ENCODE data around the gene PUS10. TPM values are rescaled to one million over a fixed set of nuclear protein-coding genes. Genes with fewer than 3 reads are reported as not detected.

PUS10 gene, protein sequence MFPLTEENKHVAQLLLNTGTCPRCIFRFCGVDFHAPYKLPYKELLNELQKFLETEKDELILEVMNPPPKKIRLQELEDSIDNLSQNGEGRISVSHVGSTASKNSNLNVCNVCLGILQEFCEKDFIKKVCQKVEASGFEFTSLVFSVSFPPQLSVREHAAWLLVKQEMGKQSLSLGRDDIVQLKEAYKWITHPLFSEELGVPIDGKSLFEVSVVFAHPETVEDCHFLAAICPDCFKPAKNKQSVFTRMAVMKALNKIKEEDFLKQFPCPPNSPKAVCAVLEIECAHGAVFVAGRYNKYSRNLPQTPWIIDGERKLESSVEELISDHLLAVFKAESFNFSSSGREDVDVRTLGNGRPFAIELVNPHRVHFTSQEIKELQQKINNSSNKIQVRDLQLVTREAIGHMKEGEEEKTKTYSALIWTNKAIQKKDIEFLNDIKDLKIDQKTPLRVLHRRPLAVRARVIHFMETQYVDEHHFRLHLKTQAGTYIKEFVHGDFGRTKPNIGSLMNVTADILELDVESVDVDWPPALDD
- total RNA-seq (2022) (10.0 and 12.1 TPM in 2 replicates), Bru-seq, nascent RNA (percentile 65 among the genes with signal in this experiment), BruChase-seq, experiment 1, labeled RNA remaining after a 2-hour chase (percentile 75 among the genes with signal in this experiment), BruChase-seq, experiment 2, labeled RNA remaining after a 6-hour chase (percentile 64 among the genes with signal in this experiment)
- long read RNA-seq, transcript PUS10-201 (18 exons, 2,278 nt): major isoform, 6 of 15 reads
- long read RNA-seq, partial matches to known transcripts: 0 of 15 reads
- long read RNA-seq, other reads (novel, unspliced or antisense): 9 of 15 reads

DNA sequence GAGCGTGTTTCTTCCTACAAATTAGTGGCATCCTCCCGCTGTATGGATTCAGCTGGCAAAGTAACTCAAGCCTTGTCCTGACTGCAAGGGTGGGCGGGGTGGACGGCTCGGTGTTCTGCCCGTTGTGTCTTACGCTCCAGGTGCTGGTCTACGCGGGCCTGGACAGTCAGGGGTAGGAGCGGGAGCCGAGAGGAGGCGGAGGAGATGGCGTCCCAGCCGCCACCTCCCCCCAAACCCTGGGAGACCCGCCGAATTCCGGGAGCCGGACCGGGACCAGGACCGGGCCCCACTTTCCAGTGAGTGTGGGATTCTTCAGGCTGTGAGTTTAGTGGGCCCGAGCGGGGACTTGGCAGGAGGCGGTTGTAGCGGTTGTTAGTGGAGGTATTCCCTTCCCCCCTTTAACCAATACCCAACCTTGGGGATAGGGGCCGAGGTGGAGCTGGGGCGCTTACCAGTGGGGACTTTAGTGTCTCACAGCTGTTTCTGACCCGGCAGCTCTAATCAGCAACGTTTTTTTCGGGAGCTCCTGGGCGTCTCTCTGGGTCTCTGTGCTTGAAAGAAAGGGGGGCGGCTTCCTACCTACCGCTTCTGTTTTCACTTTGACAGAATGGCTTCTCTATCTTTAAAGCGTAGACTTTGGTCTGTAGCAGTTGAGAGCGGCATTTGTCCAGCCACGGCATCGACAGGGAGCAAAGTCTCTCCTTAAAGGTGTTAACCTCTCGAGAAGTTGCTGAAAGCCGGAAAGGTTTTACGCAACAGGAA lies at the start of gene PUS10, which contains the start of gene PEX13:
Gene PUS10, minus strand, starts transcription at position 700 of the 762 bp plus-strand sequence. CDS start 6,365 bp downstream, outside the sequence.
Gene PEX13, plus strand, starts transcription at position 165 of the 762 bp plus-strand sequence. Its CDS starts 40 bp downstream, at position 205.
- peaks cover 2% of the 10 kb centered on the region for H3K36me3 ChIP-seq (ENCODE audit: control insufficient read depth, insufficient read depth, low read length)
- TF ChIP-seq CTCF (IDR thresholded peaks at IDR 0.05; ENCODE audit: insufficient read depth in 1 of 2, low read depth in 1 of 2, low read length in 1 of 2, severe bottlenecking in 1 of 2, unreplicated experiment in 1 of 2): no peak
- DNase-seq: peak; percentile 86 to 91
- no peaks in the 10 kb centered on the region for H3K27me3 Mint-ChIP-seq (ENCODE audit: insufficient read depth, unreplicated experiment)
- H3K4me1 ChIP-seq: peaks cover 8% of the 10 kb centered on the region
- H3K9me3 Mint-ChIP-seq (ENCODE audit: unreplicated experiment): peaks cover 9% of the 10 kb centered on the region
- POLR2A ChIA-PET: interaction anchor here (0.5 kb wide), 1 partner anchor 597 kb away, joined by 4 read pairs; no protein-coding TSS in a partner anchor
- H3K4me3 ChIP-seq (ENCODE audit: low read depth, low read length): peak within 1 kb of the TSS; percentile 67
- H3K4me1 Mint-ChIP-seq (ENCODE audit: low read depth, unreplicated experiment): no peaks in the 10 kb centered on the region
- H3K4me3 Mint-ChIP-seq (ENCODE audit: unreplicated experiment): peak within 1 kb of the TSS; percentile 88
- CTCF ChIA-PET: no interaction called here
- intact Hi-C loops (cut with micrococcal nuclease; ENCODE audit: unreplicated experiment): loop anchor here (1.0 to 5.0 kb wide), 4 partner anchors 29 to 160 kb away; partner anchors contain the start of genes REL and SANBR
- peak within 1 kb of the TSS; percentile 97 for H3K27ac Mint-ChIP-seq (ENCODE audit: unreplicated experiment)
- peaks cover 40% of the 10 kb centered on the region for H3K36me3 Mint-ChIP-seq (ENCODE audit: insufficient read depth, unreplicated experiment)
- no peaks in the 10 kb centered on the region for H3K27me3 ChIP-seq (replicated peaks; ENCODE audit: control insufficient read depth, insufficient read depth, low read length)
- H3K9me3 ChIP-seq: no peaks in the 10 kb centered on the region
- no TSS peak for BruUV-seq (replicated peaks)

- peak within 1 kb of the TSS; percentile 99 for H3K4me3 ChIP-seq (ENCODE audit: low read depth, low read length)
- Mint-ChIP-seq H3K9me3 (ENCODE audit: unreplicated experiment) (no peaks in the 10 kb centered on the region), H3K27me3 (ENCODE audit: insufficient read depth, unreplicated experiment) (no peaks in the 10 kb centered on the region), H3K27ac (ENCODE audit: unreplicated experiment) (peak within 1 kb of the TSS; percentile 91), H3K36me3 (ENCODE audit: insufficient read depth, unreplicated experiment) (peaks cover 8% of the 10 kb centered on the region), H3K4me3 (ENCODE audit: unreplicated experiment) (peak within 1 kb of the TSS; percentile 98), H3K4me1 (ENCODE audit: low read depth, unreplicated experiment) (peaks cover 7% of the 10 kb centered on the region)
- BruUV-seq (replicated peaks): no TSS peak
- peaks cover 3% of the 10 kb centered on the region; the same call in 1 of the 2 replicates for H3K4me1 ChIP-seq
- intact Hi-C loops (cut with micrococcal nuclease; ENCODE audit: unreplicated experiment): loop anchor here (2.0 to 5.0 kb wide), 2 partner anchors 49 to 111 kb away; partner anchors contain the start of genes PEX13 and PUS10
- no peaks in the 10 kb centered on the region for H3K9me3 ChIP-seq
- no peaks in the 10 kb centered on the region for H3K27me3 ChIP-seq (replicated peaks; ENCODE audit: control insufficient read depth, insufficient read depth, low read length)
- peak in 1 of 2 experiments; percentile 10 for TF ChIP-seq CTCF (IDR thresholded peaks at IDR 0.05; ENCODE audit: insufficient read depth in 1 of 2, low read depth in 1 of 2, low read length in 1 of 2, severe bottlenecking in 1 of 2, unreplicated experiment in 1 of 2)
- ChIA-PET POLR2A (no interaction called here), CTCF (interaction anchor here (0.6 kb wide), 1 partner anchor 11 kb away, joined by 7 read pairs; no protein-coding TSS in a partner anchor)
- peak; percentile 88 to 95 for DNase-seq
- no peaks in the 10 kb centered on the region for H3K36me3 ChIP-seq (ENCODE audit: control insufficient read depth, insufficient read depth, low read length)
These were observed 48.0 kb upstream of the PUS10 start, which contains the start of gene SANBR for GRCh38 chr2:61065714-61066709. Gene SANBR, plus strand, starts transcription at chr2:61065871. Its CDS starts 4,480 bp downstream, at chr2:61070351.

All from Caco-2 (cell line).